DOHH2 (cell line): ENCODE measurements around the gene FABP7.

Experiments
- EZH2phosphoT487 ChIP-seq: fragments of 200-600 bp; sonication (generic); IDR thresholded peaks from 2 replicates; pipeline ENCODE4 v1.6.1; 2017; ENCODE audit warnings: borderline replicate concordance, mild to moderate bottlenecking, antibody characterized with exemption, low read length, moderate library complexity, mixed read lengths
- TF ChIP-seq, protein P1 (sequence below): fragments of 200-600 bp; sonication (generic); IDR thresholded peaks from one replicate; pipeline ENCODE4 v1.5.1; 2014; ENCODE audit warnings: antibody characterized with exemption, mild to moderate bottlenecking, low read depth, low read length; ENCODE audit not compliant: poor library complexity, severe bottlenecking

DNA sequence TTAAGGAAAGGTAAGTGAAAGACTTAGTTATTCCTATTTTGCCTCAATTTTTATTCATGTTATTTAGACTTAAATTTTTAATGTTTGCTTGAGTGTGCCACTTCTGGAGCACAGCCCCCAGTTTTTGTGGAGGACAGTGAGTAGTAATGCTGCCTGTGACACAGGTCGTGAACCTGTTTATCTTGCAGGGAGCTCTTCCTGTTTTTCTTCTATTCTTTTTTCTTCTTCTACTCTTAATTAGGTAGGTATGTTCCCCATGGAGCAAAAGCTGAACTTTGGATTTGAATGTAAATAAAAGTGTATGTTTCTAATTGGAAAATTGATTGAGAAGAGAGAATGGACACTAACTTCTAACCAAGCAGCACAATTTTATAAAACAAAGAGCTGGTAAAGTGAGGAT lies 21.9 kb downstream of the FABP7 start:
- TF ChIP-seq, protein P1, sequence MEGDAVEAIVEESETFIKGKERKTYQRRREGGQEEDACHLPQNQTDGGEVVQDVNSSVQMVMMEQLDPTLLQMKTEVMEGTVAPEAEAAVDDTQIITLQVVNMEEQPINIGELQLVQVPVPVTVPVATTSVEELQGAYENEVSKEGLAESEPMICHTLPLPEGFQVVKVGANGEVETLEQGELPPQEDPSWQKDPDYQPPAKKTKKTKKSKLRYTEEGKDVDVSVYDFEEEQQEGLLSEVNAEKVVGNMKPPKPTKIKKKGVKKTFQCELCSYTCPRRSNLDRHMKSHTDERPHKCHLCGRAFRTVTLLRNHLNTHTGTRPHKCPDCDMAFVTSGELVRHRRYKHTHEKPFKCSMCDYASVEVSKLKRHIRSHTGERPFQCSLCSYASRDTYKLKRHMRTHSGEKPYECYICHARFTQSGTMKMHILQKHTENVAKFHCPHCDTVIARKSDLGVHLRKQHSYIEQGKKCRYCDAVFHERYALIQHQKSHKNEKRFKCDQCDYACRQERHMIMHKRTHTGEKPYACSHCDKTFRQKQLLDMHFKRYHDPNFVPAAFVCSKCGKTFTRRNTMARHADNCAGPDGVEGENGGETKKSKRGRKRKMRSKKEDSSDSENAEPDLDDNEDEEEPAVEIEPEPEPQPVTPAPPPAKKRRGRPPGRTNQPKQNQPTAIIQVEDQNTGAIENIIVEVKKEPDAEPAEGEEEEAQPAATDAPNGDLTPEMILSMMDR, result no peak
- no peak for TF ChIP-seq EZH2phosphoT487
